ENCODE data around the gene MAJIN. TPM values are rescaled to one million over a fixed set of nuclear protein-coding genes. Genes with fewer than 3 reads are reported as not detected.
A peak's percentile ranks its signal among the peaks of the same experiment; 100 is the strongest.

MAJIN gene
- total RNA-seq, 1 donor: not detected

DNA sequence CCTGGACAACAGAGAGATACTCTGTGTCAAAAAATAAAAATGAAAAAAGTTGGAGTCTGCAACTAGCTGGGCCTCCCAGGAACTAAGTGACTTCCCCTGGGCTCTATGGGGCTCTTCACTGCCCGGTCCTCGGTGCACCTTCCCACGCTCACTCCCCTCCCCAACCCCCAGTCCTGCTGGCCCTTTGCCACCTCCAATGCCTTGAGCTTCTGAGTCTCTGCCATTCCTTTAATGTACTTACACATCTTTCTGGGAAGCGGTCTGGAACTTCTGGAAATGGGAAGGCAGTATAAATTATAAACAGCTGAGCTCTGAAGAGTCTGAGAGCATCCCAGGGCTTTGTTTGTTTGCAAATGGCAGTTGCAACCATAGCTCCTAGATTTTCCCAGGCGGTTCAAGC lies 30.8 kb upstream of the MAJIN start:
- no peak overlapping the region for H3K4me3 ChIP-seq (ENCODE audit: low read depth, low read length)
- TF ChIP-seq, protein P1, sequence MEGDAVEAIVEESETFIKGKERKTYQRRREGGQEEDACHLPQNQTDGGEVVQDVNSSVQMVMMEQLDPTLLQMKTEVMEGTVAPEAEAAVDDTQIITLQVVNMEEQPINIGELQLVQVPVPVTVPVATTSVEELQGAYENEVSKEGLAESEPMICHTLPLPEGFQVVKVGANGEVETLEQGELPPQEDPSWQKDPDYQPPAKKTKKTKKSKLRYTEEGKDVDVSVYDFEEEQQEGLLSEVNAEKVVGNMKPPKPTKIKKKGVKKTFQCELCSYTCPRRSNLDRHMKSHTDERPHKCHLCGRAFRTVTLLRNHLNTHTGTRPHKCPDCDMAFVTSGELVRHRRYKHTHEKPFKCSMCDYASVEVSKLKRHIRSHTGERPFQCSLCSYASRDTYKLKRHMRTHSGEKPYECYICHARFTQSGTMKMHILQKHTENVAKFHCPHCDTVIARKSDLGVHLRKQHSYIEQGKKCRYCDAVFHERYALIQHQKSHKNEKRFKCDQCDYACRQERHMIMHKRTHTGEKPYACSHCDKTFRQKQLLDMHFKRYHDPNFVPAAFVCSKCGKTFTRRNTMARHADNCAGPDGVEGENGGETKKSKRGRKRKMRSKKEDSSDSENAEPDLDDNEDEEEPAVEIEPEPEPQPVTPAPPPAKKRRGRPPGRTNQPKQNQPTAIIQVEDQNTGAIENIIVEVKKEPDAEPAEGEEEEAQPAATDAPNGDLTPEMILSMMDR (IDR thresholded peaks at IDR 0.05; ENCODE audit: insufficient read depth, low read depth, low read length): no peak
- no peak for DNase-seq (ENCODE audit: low read depth)

DNA sequence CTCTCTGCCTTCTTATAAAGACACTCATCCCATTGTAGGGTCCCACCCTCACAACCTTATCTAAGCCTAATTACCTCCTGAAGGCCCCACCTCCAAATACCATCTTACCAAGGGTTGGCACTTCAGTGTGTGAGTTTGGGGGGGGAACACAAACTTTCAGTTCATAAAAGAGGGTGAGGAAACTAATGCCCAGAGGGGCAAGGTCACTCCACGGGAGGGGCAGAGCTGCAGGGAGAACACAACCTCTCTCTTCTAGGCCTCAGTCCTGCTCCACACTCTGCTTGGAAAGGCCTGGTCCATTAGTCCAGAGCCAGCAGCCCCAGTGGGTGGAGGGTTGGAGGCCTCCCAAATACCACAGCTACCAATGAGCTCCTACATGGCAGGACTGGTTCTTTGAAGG lies 27.6 kb upstream of the MAJIN start:
- TF ChIP-seq, protein P1 (IDR thresholded peaks at IDR 0.05; ENCODE audit: insufficient read depth, low read depth, low read length): no peak
- H3K4me3 ChIP-seq (ENCODE audit: low read depth, low read length): no peak overlapping the region
- DNase-seq (ENCODE audit: low read depth): no peak

DNA sequence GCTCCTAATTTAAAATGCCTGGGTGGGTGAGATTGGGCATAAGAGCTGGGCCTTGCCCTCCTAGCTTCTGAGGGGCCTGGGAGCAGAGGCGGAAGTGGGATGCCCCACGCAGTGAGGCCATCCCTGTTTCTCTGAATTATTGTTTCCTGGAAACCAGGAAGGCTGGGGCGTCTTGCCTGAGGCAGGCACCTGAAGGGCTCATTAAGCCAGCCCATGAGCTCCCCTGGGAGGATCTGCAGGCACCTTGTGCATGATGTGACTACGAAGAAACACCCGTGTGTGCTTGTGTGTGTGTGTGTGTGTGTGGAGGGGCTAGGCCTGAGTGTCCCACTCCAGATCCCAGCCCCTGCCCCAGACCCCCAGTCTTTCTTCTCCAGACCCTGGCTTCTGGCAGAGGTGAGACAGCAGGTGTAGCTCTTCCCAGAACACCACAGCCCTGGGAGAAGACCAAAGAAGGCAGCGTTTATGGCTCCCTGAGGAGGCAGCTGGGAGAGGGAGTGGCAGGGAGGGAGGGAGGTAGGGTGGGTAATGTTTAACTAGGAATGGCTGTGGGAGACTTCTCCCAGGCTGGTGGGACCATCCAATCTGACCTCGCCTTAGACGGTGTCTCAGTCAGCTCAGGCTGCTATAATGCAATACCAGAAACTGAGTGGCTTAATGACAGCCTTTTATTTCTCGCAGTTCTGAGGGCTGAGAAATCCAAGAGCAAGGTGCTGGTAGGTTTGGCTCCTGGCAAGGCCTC lies 27.0 kb upstream of the MAJIN start:
- TF ChIP-seq, protein P1 (IDR thresholded peaks at IDR 0.05; ENCODE audit: insufficient read depth, low read depth, low read length): no peak
- no peak overlapping the region for H3K4me3 ChIP-seq (ENCODE audit: low read depth, low read length)
- no peak for DNase-seq (ENCODE audit: low read depth)

DNA sequence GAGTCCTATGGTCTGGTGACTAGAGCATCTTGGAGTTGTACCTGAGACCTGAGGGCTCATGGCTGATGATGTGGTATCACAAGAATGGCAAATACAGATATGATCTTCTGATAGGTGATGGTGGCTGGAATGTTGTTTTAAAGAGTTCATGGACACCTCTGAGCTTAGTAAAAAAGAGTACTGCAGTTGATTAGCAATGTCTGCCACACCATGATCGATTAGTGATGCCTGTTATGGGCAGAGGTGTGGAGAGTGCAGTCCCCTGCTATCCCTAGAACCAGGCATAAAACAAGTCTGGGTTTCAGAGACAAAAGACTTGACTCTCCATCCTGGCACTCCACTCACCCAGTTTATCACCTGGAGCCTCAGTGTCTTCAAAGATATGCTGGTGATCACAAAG lies 26.2 kb upstream of the MAJIN start:
- no peak overlapping the region for H3K4me3 ChIP-seq (ENCODE audit: low read depth, low read length)
- TF ChIP-seq, protein P1 (IDR thresholded peaks at IDR 0.05; ENCODE audit: insufficient read depth, low read depth, low read length): no peak
- DNase-seq (ENCODE audit: low read depth): no peak

DNA sequence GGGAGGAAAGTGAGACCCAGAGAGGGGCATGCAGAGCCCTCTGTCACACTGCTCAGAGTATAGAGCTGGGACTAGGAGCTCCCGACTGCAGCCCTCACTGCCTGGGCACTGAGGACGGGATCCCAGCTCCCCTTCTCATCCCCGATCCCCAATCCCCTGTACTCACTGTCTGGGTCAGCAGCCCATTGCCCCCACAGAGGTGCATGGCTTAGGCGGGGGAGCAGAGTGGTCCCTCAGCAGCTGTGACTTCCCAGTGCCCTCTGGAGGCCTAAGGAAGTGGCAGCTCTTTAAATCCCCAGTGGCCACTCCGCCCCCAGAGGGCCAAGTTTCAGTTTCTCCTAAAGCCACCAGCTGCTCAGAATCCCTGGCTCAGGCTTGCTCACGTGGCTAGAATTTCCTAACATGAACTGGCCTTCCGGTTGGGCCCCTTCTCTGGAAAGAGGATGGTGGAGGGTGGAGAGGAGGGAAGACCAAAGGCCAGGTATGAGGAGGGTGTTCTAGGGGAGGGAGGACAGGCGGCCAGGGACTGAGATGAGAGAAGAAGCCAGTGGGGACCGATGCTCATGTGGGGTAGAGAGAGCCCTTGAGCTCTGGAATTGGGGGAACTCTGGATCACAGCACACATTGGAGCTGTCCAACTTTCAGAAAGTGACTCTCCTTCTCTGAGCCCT lies 24.9 kb upstream of the MAJIN start, which contains the start of gene BATF2:
Gene BATF2 (minus strand): TSS at position 262 of the 671 bp plus-strand sequence. CDS start 57 bp downstream, at position 205.
- peak within 1 kb of the TSS; percentile 54 for H3K4me3 ChIP-seq (ENCODE audit: low read depth, low read length)
- TF ChIP-seq, protein P1 (IDR thresholded peaks at IDR 0.05; ENCODE audit: insufficient read depth, low read depth, low read length): peak; percentile 53
- DNase-seq (ENCODE audit: low read depth): peak; percentile 90

DNA sequence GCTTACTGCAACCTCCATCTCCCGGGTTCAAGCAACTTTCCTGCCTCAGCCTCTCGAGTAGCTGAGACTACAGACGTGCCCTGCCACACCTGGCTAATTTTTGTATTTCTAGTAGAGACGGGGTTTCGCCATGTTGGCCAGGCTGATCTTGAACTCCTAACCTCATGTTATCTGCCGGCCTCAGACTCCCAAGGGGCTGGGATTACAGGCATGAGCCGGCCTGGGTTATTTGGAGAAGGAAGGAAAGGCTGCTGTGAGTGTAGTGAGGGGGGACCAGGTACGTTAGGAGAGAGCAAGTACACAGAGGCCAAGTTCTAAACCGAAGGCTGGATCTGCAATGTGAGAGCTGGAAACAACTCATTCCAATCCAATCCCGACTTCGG lies 24.4 kb upstream of the MAJIN start:
- no peak for DNase-seq (ENCODE audit: low read depth)
- TF ChIP-seq, protein P1 (IDR thresholded peaks at IDR 0.05; ENCODE audit: insufficient read depth, low read depth, low read length): no peak
- H3K4me3 ChIP-seq (ENCODE audit: low read depth, low read length): peak overlapping the region; percentile 54
